HG02642 (cell line): ENCODE measurements around the gene NAIF1.
"Not testable (repeated sequence)": the region's sequence is repeated elsewhere in the genome, so short reads cannot be mapped to it uniquely, and the experiment has no call there.

Source experiments
- ATAC-seq: cut with Tn5 transposase; IDR thresholded peaks from one replicate; pipeline ENCODE4 v1.9.1; 2021; ENCODE audit warnings: mild to moderate bottlenecking; ENCODE audit not compliant: unreplicated experiment, poor library complexity

NAIF1 gene, protein sequence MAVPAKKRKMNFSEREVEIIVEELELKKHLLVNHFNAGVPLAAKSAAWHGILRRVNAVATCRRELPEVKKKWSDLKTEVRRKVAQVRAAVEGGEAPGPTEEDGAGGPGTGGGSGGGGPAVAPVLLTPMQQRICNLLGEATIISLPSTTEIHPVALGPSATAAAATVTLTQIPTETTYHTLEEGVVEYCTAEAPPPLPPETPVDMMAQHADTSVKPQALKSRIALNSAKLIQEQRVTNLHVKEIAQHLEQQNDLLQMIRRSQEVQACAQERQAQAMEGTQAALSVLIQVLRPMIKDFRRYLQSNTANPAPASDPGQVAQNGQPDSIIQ

GRCh38 chr9:128066713-128067644, at the start of gene NAIF1:
Gene NAIF1 (minus strand): TSS chr9:128067320. CDS start chr9:128067101, 219 bp downstream.
- ATAC-seq = peak; percentile 64

- ATAC-seq = no peak
These were observed 49.3 kb upstream of the NAIF1 start for GRCh38 chr9:128116104-128117083.

DNA sequence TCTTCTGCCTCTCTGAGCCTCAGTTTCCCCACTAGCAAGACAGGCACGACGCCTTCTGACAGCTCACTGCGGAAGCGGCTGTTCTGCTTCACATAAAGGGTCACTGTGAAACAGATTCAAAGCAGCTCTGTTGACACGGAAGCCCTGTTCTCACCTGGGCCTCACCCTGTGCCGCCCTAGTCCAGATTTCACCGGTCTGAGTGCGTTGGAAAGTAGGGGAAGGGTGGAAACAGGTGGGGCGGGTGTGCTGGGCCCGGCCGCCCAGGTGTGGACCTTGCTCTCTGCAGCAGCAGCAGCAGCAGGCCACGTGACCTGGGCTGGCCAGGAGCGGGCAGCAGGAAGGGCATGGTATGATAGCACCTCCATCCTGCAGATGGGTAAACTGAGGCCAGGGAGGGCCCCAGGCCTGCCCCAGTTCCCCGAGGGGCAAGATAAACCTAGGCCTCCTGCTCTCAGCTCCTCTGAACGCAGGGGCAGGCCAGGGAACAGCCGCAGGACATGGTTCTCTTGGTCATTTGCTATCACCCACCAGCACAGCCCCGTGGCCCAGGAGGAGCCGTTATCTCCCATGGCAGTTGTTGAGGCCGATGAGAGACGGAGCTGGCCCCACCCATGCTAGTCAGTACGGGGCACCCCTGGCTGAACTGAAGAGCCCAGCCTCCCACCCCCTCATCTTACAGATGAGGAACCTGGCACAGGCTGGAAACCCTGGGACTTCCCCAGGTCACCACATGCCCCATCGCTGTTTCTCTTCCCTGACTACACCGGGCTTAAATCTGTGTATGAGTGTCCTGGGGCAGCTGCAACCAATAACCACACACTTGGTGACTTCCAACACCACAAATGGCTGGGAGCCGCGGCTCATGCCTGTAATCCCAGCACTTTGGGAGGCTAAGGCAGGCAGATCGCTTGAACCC, 48.3 kb upstream of the NAIF1 start:
- ATAC-seq = peak; percentile 38

DNA sequence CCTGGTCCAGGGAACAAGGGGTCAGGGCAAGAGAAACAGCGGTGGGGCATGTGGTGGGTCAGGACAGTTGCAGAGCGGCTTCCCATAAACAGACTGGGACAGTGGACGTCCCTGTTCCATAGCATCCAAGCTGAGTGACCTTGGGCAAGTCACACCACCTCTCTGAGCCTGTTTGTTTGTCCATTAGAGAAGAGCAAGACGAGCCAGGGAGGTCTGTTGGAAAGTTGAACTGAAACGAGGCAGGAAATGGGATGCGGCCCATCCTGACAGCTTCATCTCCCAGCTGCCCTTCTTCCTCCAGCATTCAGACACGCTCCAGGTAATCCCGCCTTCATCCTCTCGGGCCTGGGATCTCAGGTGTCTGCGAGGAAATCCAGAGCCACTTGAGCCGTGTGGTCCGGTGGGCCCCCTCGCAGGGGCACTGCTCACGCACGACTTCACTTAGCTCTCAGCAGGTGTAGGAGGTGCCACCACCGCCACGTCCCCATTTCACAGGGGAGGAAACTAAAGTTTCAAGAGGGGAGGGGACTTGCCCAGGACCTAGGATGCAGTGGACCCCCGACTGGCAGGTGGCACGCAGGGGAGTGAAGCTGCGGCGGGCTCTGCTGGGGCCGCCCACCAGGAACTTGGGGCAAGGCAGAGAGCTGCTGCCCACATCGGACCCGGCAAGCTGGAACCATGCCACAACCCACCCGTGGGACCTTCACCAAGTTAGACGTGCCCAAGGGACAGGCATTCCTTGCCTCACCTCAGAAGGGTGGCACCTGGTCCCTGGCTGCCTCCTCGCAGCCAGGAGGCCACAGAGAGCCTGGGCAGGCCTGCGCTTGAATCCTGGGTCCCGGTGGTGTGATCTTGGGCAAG, 47.4 kb upstream of the NAIF1 start:
- ATAC-seq = no peak

GRCh38 chr9:128113526-128114325, 46.6 kb upstream of the NAIF1 start:
- ATAC-seq = no peak

GRCh38 chr9:128111726-128112125, 44.6 kb upstream of the NAIF1 start:
- not testable (repeated sequence) for ATAC-seq

- ATAC-seq = no peak
These were observed 42.1 kb upstream of the NAIF1 start for GRCh38 chr9:128109050-128109709.

GRCh38 chr9:128108269-128109049, 41.3 kb upstream of the NAIF1 start:
- no peak for ATAC-seq

- no peak for ATAC-seq
These were observed 40.5 kb upstream of the NAIF1 start for GRCh38 chr9:128107468-128108268.

GRCh38 chr9:128106940-128107467, 39.9 kb upstream of the NAIF1 start:
- no peak for ATAC-seq

- ATAC-seq = no peak
These were observed 39.2 kb upstream of the NAIF1 start for GRCh38 chr9:128106181-128106939.

DNA sequence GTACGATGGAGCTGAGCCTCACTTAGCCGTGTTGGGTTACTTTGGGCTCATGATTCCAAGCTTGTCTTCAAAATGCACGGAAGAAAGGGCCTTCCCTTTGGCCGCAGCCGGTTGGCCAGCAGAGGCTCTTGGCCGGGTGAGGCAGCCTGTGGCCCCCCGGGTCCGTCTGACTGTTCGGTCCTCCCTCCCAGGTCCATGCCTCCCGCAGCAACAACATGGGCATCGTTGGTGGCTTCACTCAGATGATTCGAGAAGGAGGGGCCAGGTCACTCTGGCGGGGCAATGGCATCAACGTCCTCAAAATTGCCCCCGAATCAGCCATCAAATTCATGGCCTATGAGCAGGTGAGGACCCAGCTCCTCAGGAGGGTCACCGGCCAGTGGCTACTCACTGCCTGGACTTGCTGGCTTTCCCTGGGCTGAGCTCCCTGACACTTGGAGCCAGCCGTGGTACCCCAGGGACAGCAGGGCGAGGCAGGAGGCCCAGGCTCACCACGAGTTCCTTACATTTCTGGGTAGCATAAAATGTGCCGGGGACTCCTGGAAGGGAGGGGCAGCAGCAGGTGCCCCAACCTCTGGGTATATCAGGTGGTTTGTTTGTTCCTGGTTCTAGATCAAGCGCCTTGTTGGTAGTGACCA, 38.5 kb upstream of the NAIF1 start:
- ATAC-seq = no peak

DNA sequence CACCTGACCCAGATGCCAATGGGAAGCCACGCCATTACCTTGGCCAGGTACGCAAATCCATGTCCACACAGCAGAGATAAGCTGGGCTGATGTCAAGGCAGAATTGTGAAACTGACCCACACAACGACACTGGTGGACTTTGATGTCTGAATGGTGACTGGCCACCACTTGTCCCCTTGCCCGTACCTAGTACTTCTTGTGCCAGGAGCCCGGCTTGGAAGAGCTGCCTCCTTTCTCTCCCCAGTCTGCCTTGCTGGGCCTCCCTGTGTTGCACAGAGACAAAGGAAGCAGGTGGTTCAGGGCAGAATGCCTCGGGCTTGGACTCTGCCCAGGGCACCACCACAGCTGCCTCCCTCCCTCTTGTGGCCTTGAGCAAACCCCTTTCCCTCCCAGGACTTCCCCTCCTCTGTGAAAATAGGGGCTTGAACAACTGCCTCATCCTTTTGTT, 37.1 kb upstream of the NAIF1 start:
- ATAC-seq = no peak

DNA sequence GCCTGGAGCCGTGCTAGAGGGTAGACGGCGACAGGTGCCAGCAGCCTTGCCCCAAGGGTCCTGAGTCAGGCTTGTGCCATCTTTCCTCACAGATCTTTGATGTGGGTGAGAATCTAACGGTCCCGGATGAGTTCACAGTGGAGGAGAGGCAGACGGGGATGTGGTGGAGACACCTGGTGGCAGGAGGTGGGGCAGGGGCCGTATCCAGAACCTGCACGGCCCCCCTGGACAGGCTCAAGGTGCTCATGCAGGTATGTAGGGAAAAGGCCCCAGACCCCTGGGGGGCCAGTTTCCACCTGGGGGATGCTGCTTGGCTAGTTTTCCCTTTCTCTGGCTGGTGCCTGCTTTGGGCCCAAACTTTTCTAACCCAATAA, 36.5 kb upstream of the NAIF1 start:
- ATAC-seq = no peak
